OCI-LY7 (cell line): Measurements from ENCODE around the gene RAB15. TPM values are rescaled to one million over a fixed set of nuclear protein-coding genes. Genes with fewer than 3 reads are reported as not detected.

Experiments used
- BruUV-seq: library from RNA; stranded (reverse); fragments of 400-500 nt; replicated peaks from 2 replicates; lab custom pipeline; 2021; lab: Mats Ljungman, UMichigan
- CTCF ChIA-PET: fragments of 300-600 bp; sonication (Branson Sonifier 250); formaldehyde crosslinking; loops from one replicate; lab custom pipeline; 2022; ENCODE audit warnings: antibody characterized with exemption; ENCODE audit not compliant: unreplicated experiment; lab: Charles Lee
- POLR2A ChIA-PET: fragments of 300-600 bp; sonication (Branson Sonifier 250); formaldehyde crosslinking; loops from one replicate; lab custom pipeline; 2022; ENCODE audit warnings: antibody characterized with exemption; lab: Charles Lee
- DNase-seq: peaks from one replicate; pipeline ENCODE4 v3.0.0-alpha.2; 2015; ENCODE audit warnings: low spot score
- H2AFZ ChIP-seq: fragments of 200-600 bp; sonication (generic), shearing (Covaris generic); 2 replicates; pipeline ENCODE4 v1.6.1; 2014; ENCODE audit warnings: mild to moderate bottlenecking, antibody characterized with exemption, low read length, moderate library complexity
- H3K27ac ChIP-seq: fragments of 200-600 bp; sonication (generic); 2 replicates; pipeline ENCODE4 v1.5.1; 2014; ENCODE audit warnings: mixed run types, low read depth, mild to moderate bottlenecking, moderate library complexity, low read length, inconsistent platforms; ENCODE audit not compliant: poor library complexity, severe bottlenecking
- H3K36me3 ChIP-seq: fragments of 200-600 bp; sonication (generic); 2 replicates; pipeline ENCODE4 v1.6.1; 2014; ENCODE audit warnings: mild to moderate bottlenecking, antibody characterized with exemption, low read length, moderate library complexity, mixed read lengths; ENCODE audit not compliant: insufficient read depth
- H3K4me1 ChIP-seq: fragments of 200-600 bp; sonication (generic); 2 replicates; pipeline ENCODE4 v1.5.1; 2014; ENCODE audit warnings: mild to moderate bottlenecking, low read length; ENCODE audit not compliant: insufficient read depth, poor library complexity, severe bottlenecking
- H3K4me2 ChIP-seq: fragments of 200-600 bp; sonication (generic); 2 replicates; pipeline ENCODE4 v1.6.1; 2014; ENCODE audit warnings: mild to moderate bottlenecking, low read length
- H3K4me3 ChIP-seq: fragments of 200-600 bp; sonication (generic); 2 replicates; pipeline ENCODE4 v1.5.1; 2014; ENCODE audit warnings: mild to moderate bottlenecking, low read depth, low read length; ENCODE audit not compliant: poor library complexity, severe bottlenecking
- H3K79me2 ChIP-seq: fragments of 200-600 bp; sonication (generic); 2 replicates; pipeline ENCODE4 v1.6.1; 2016; ENCODE audit warnings: low read depth, mild to moderate bottlenecking, low read length, moderate library complexity, mixed read lengths; ENCODE audit not compliant: insufficient read depth
- H3K9me2 ChIP-seq: fragments of 200-600 bp; sonication (generic); 2 replicates; pipeline ENCODE4 v1.6.1; 2016; ENCODE audit warnings: mild to moderate bottlenecking, low read length, mixed read lengths; ENCODE audit not compliant: insufficient read depth
- H3K9me3 ChIP-seq: fragments of 200-600 bp; sonication (generic); 2 replicates; pipeline ENCODE4 v1.6.1; 2014; ENCODE audit warnings: mild to moderate bottlenecking, mixed run types, low read length, mixed read lengths
- H4K20me1 ChIP-seq: fragments of 200-600 bp; sonication (generic); 2 replicates; pipeline ENCODE4 v1.6.1; 2014; ENCODE audit warnings: mild to moderate bottlenecking, antibody characterized with exemption, low read length, moderate library complexity, mixed read lengths; ENCODE audit not compliant: insufficient read depth
- EZH2phosphoT487 ChIP-seq: fragments of 200-600 bp; sonication (generic); IDR thresholded peaks from 2 replicates; pipeline ENCODE4 v1.6.1; 2018; ENCODE audit warnings: low read depth, borderline replicate concordance, mild to moderate bottlenecking, mixed run types, antibody characterized with exemption, low read length, moderate library complexity, mixed read lengths
- intact Hi-C: fragments of 100-400 bp; cut with micrococcal nuclease; formaldehyde crosslinking; loops from one replicate; pipeline ENCODE4 v1.10.0; 2022; ENCODE audit not compliant: unreplicated experiment
- total RNA-seq, 2 experiments: library from RNA; depleted of rRNA in 1 of 2; stranded (reverse); fragments of >200 nt in 1 of 2; shearing (Covaris generic) in 1 of 2; gene quantifications; 2 replicates each; pipeline ENCODE4 v1.2.3, GENCODE V29; 2014 to 2022
- TF ChIP-seq, protein P1 (sequence below): fragments of 200-600 bp; sonication (generic); conservative IDR thresholded peaks from 2 replicates; pipeline ENCODE4 v1.5.1; 2014; ENCODE audit warnings: mild to moderate bottlenecking, antibody characterized with exemption, low read length, moderate library complexity, mixed read lengths

RAB15 gene
- total RNA-seq, 2 experiments from 2014 or later: 0.38 TPM; not detected in 1

DNA sequence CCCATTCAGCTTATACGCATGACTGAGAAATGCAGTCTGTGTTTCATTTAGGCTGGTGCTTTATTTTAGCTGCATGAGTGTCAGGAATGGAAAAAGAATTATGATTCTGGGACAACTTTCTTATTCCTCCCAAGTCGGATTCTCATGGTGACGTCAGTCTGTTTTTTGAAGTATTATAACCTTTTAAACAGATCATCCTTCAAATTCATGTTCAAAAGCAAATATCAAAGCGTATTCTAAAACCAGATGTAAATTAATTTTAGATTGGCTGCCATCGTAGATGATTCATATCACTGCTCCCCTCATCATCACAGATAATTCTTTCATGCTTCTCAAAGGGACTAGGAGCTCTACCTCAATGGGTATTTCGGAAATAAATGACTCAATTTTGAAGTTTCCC, 29.6 kb upstream of the RAB15 start:
- no peak overlapping the region for H3K4me3 ChIP-seq
- CTCF ChIA-PET: no interaction called here
- no TSS peak for BruUV-seq
- H3K4me2 ChIP-seq: no peak overlapping the region
- no peaks in the 10 kb centered on the region for H3K36me3 ChIP-seq
- TF ChIP-seq EZH2phosphoT487: no peak
- TF ChIP-seq, protein P1, sequence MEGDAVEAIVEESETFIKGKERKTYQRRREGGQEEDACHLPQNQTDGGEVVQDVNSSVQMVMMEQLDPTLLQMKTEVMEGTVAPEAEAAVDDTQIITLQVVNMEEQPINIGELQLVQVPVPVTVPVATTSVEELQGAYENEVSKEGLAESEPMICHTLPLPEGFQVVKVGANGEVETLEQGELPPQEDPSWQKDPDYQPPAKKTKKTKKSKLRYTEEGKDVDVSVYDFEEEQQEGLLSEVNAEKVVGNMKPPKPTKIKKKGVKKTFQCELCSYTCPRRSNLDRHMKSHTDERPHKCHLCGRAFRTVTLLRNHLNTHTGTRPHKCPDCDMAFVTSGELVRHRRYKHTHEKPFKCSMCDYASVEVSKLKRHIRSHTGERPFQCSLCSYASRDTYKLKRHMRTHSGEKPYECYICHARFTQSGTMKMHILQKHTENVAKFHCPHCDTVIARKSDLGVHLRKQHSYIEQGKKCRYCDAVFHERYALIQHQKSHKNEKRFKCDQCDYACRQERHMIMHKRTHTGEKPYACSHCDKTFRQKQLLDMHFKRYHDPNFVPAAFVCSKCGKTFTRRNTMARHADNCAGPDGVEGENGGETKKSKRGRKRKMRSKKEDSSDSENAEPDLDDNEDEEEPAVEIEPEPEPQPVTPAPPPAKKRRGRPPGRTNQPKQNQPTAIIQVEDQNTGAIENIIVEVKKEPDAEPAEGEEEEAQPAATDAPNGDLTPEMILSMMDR: no peak
- DNase-seq: no peak
- no peaks in the 10 kb centered on the region for H3K79me2 ChIP-seq
- H3K9me2 ChIP-seq: no peaks in the 10 kb centered on the region
- no peak overlapping the region for H2AFZ ChIP-seq
- no peaks in the 10 kb centered on the region for H3K9me3 ChIP-seq
- no peaks in the 10 kb centered on the region for H4K20me1 ChIP-seq
- no peaks in the 10 kb centered on the region for H3K4me1 ChIP-seq
- H3K27ac ChIP-seq: no peak overlapping the region
- POLR2A ChIA-PET: interaction anchor here (0.6 to 1.0 kb wide), 2 partner anchors 14 to 117 kb away, joined by 3 to 5 read pairs; no protein-coding TSS in a partner anchor
- intact Hi-C loops: no loop called here

DNA sequence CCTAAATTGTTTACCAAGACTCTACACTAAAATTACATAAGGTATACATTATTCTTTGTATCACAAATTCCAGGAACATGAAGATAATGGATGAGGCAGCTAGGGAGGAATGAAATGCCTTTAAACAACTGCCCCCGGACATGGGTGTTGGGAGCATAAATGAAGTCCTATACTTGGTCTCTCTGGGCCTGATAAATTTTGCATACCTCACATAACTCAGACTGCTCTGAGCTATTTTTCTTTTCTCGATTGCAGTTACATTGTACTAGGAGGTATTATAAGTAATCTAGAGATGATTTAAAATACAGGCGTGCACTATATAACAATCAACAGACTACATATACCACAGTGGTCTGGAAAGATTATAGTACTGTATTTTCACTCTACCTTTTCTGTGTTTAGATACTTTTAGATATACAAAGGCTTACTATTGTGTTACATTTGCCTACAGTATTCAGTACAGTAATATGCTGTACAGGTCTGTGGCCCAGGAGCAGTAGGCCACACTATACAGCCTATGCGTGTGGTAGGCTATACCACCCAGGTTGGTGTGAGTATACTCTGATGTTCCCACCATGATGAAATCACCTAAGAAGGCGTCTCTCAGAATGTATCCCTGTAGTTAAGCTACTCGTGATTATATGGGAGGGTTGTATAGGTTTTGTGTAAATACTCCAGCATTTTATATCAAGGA, 28.9 kb upstream of the RAB15 start:
- POLR2A ChIA-PET: interaction anchor here (0.6 to 1.0 kb wide), 4 partner anchors 12 to 118 kb away, joined by 3 to 5 read pairs (median 4); no protein-coding TSS in a partner anchor
- intact Hi-C loops: no loop called here
- CTCF ChIA-PET: no interaction called here

More for the DNA sequence above, 28.9 kb upstream of the RAB15 start:
- BruUV-seq: no TSS peak
- H3K79me2 ChIP-seq: no peaks in the 10 kb centered on the region
- no peak overlapping the region for H3K4me2 ChIP-seq
- H3K27ac ChIP-seq: no peak overlapping the region
- H3K4me1 ChIP-seq: no peaks in the 10 kb centered on the region
- no peak overlapping the region for H3K4me3 ChIP-seq
- H4K20me1 ChIP-seq: no peaks in the 10 kb centered on the region
- H3K9me2 ChIP-seq: no peaks in the 10 kb centered on the region
- H2AFZ ChIP-seq: no peak overlapping the region
- TF ChIP-seq, protein P1: no peak
- no peak for TF ChIP-seq EZH2phosphoT487
- H3K36me3 ChIP-seq: no peaks in the 10 kb centered on the region
- DNase-seq: no peak
- no peaks in the 10 kb centered on the region for H3K9me3 ChIP-seq
